CD4-positive, alpha-beta T cell treated with Interleukin-4 for 4 hours (primary cell): ENCODE measurements around the gene TRPV5.

ENCODE experiments used
- DNase-seq: peaks from one replicate; pipeline ENCODE4 v3.0.0-alpha.2; 2020

The TRPV5 gene

GRCh38 chr7:142883571-142884285 is 49.8 kb downstream of the TRPV5 start:
- no peak for DNase-seq

- DNase-seq: no peak
Observed at GRCh38 chr7:142883145-142883544, 50.4 kb downstream of the TRPV5 start.

DNA sequence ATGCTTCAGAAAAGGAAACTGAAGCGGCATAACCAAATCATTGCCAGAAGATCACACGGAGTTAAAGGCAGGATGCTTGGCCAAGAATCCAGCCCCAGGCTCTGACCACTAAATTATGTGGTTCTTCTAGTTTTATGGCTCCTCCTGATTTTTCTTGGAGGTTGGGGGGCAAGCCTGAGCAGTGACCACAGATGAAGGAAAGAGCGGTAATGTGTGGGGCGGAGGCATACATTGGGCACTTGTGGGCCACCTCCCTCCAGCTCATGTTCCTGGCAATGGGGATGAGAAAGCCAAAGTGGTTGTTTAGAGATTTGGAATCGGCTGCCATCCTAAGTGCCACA is 51.2 kb downstream of the TRPV5 start:
- DNase-seq: no peak

- DNase-seq: no peak
Observed at GRCh38 chr7:142881586-142882337, 51.8 kb downstream of the TRPV5 start.

GRCh38 chr7:142880876-142881505 is 52.6 kb downstream of the TRPV5 start:
- peak; percentile 56 for DNase-seq

- no peak for DNase-seq
Observed at GRCh38 chr7:142879060-142879459, 54.5 kb downstream of the TRPV5 start.

DNA sequence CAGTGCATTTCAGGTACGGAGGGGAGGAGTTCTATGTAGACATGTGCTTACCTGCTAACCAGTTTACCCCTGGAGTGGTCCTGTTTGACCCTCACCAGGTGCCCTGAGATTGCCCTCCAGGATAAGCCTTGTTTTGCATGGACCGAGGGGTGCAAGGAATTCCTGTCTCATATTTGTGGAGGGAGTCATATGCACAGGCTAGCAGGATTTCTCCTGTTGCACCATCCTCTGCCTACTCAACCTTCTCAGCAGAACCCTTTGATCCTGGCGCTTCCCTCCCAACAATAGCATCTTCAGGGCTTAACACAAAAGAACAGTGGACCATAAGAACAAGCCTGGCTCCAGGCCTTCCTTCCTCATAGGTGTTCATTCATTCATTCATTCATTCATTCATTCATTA is 55.2 kb downstream of the TRPV5 start:
- no peak for DNase-seq

DNA sequence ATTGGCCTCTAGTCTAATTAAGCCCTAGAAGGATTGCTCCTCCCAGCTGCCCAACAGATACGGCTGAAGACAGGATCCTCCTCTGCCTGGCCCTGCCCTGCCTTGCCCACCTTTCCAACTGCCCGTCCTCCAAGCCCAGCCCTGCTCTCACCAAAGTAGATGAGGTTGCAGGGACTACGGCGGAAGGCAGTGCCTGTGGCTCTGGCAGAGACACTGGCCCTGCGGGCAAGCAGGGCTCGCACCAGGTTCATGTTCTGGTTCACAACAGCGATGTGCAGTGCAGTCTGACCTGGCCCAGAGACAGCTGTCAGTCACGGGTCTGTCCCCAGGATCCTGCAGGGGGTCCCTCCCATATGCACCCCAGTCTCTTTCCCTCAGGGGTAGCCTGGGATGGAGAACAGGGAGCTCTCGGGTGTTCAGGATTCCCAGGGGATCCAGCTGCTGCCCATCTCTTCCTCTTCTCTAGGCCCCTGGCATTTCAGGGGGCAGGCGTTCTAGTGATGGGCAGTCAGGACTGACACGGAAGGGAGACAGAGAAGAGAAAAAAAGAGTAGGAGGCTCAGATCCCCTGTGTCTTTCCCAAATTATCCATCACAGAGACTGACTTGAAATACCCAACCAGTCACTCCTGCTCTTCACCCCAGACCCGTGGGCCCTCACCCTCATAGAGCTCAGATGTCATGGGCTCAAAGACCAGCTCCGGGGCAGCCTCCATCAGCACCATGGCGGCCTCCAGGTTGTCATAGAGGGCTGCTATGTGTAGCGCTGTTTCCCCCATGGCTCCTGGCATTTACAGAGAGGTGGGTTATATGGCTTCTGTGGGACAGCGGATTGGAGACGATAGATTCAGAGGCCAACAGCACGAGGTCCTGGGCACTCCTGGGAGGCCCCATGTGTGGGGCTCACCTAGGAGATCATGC is 56.3 kb downstream of the TRPV5 start:
- no peak for DNase-seq

- DNase-seq: no peak
Observed at GRCh38 chr7:142876236-142876960, 57.1 kb downstream of the TRPV5 start.

- no peak for DNase-seq
Observed at GRCh38 chr7:142875456-142875855, 58.1 kb downstream of the TRPV5 start.

GRCh38 chr7:142874837-142875236 is 58.7 kb downstream of the TRPV5 start:
- DNase-seq: no peak

- DNase-seq: no peak
Observed at GRCh38 chr7:142874409-142874808, 59.1 kb downstream of the TRPV5 start.

- DNase-seq: no peak
Observed at GRCh38 chr7:142873871-142874270, 59.7 kb downstream of the TRPV5 start.

DNA sequence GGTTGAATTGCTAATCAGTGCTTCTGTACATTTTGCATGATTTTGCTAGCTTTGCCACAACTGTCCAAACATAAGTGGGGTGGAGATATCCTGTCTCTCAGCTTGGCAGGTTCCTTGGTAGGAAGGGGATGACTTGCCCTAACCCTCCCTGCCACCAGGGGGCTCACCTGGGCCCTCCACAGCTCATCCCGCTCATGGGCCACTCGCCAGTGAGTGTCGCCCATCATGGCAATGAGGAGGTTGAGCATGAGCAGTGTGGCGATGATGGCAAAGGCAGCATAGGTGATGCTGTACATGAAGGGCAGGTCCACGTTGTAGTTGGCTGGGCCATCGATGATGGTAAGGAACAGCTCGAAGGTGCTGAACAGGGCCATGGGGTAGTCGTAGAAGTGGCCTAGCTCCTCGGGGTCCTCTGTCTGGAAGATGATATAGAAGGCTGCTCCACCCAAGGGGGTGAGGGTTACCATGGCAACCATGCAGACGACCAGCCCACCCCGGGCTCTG is 60.2 kb downstream of the TRPV5 start:
- no peak for DNase-seq

DNA sequence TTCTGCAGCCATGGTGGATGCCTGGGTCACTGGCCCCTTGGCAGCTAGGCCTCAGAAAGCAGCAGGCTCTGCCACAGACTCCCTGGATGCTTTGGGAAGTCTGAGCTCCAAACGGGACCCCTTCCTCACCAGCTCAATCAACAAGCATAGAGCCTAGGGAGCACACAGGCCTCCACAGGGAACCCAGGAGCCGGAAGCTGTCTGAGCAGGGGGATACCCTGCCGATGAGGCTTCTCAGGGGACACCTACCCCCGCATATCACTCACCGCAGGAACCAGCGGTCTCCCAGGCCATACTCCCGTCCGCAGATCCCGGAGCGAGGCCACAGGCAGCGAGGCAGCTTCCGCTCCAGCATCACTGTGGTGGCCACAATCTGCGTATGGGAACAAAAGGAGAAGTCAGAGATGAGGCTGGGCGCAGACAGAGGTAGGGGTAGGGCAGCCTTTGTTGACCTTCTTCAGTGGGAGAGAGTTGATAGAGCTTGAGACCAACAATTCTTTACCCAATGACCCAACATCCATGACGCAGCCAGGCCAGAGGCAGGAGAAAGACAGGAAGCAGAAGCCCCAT is 61.4 kb downstream of the TRPV5 start:
- DNase-seq: no peak

DNA sequence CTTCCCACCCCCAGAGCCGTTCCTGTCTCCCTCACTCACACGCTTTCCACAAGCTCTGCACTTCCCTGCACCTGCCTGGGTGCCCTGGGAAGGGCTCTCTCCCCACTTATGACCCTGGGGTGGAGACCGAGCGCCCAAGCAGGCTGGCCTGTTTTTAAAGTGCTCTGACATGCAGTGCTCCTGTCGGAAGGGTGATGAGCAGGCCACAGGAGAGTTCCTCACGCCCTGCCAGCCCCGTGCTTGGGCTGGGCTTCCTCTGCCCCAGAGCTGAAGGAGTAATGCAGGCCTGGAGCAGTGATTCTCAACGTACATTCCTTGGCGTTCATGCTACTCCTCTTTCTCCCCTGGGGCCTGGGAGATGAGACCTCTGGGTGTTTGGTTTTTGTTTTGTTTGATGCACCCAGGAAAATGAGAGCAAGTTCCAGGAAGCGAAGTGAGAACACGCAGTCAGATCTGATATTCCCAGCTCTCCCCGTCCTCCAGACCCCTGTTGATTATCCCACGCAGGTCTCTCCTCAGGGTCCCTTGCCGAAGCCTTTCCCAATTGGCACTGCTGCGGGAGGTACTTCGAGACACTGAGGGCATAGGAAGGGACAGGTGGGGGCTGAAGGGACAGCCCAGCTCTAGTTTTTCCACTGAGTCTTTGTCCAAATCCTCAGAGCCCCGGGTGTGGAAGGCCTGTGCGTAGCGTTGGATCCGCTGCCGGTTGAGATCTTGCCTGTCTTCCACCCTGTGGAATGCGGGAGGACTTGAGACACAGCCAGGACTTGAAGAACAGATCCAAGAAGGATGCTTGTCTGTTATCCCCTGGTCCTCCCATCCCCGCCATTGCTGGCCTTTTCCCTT is 62.1 kb downstream of the TRPV5 start:
- no peak for DNase-seq

DNA sequence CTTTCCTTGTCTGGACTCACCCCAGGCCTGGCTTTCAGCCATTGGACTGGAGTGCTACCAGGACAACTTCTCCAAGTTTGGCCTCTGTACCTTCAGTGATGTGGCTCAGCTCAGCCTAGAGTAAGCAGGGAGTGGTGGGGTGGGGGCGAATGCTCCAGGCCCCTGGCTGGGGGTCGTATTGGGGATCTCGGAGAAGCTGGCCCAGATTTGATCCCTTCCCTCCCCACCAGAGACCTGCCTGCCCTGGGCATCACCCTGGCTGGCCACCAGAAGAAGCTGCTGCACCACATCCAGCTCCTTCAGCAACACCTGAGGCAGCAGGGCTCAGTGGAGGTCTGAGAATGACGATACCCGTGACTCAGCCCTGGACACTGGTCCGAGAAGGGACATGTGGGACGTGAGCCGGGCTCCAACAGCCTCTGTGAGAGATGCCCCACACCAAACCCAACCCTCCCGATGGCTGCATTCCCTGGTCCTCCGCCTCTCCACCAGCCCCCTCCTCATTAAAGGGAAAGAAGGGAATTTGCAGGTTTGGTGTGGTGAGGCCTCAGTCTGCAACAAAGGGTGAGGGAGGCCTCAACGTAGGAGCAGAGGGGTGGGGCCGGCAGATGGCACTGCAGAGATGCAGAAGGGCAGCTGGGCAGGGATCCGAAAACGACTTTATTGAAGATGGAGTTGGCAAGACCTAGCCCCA is 62.8 kb downstream of the TRPV5 start:
- no peak for DNase-seq

DNA sequence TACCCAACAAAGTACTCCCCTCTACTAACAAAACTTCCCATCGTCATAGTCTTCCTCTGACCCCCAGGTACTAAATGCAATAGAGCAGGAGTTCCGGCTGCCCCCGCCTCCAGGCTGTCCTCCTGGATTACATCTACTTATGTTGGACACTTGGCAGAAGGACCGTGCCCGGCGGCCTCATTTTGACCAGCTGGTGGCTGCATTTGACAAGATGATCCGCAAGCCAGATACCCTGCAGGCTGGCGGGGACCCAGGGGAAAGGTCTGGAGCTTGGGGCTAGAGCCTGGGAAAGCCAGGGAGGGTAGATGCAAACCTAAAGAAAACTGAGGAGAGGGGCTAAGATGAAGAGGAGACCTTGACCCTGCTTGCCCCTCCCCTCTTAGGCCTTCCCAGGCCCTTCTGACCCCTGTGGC is 63.4 kb downstream of the TRPV5 start:
- no peak for DNase-seq

DNA sequence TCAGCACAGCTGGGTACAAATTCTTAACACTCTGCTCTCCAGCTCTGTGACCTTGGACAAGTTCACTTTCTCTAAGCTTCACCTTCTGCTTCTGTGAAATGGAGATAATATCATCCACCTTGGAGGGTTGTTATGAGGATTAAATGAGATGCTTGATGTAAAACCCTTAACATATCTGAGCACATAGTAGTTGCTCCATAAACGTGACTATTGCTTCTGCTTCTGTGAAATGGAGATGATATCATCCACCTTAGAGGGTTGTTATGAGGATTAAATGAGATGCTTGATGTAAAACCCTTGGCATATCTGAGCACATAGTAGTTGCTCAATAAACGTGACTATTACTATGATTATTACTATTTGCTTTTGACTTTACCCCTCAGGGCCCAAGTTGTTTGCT is 64.1 kb downstream of the TRPV5 start:
- DNase-seq: no peak

GRCh38 chr7:142868986-142869415 is 64.5 kb downstream of the TRPV5 start:
- no peak for DNase-seq
